GM12864 (cell line): ENCODE results near the gene WDR7.

ENCODE experiments used
- DNase-seq: peaks from one replicate; pipeline ENCODE4 v3.0.0-alpha.2; 2011; ENCODE audit warnings: low read depth
- H3K4me3 ChIP-seq: 2 replicates; pipeline ENCODE4 v1.5.1; 2011; ENCODE audit warnings: mild to moderate bottlenecking, low read depth, low read length, control low read depth
- CTCF ChIP-seq: IDR thresholded peaks from 2 replicates; pipeline ENCODE4 v1.5.1; 2011; ENCODE audit warnings: low read depth, mild to moderate bottlenecking, moderate library complexity, low read length, control low read depth, inconsistent platforms; ENCODE audit errors: missing control alignments

The WDR7 gene

GRCh38 chr18:56672391-56672790, 21.2 kb downstream of the WDR7 start:
- DNase-seq, result no peak
- TF ChIP-seq CTCF, result no peak
- H3K4me3 ChIP-seq, result no peak overlapping the region

GRCh38 chr18:56672981-56673380, 21.8 kb downstream of the WDR7 start:
- TF ChIP-seq CTCF, result no peak
- no peak for DNase-seq
- H3K4me3 ChIP-seq, result no peak overlapping the region

GRCh38 chr18:56676639-56677038, 25.5 kb downstream of the WDR7 start:
- H3K4me3 ChIP-seq, result no peak overlapping the region
- DNase-seq, result no peak
- no peak for TF ChIP-seq CTCF

GRCh38 chr18:56678836-56679565, 27.8 kb downstream of the WDR7 start:
- H3K4me3 ChIP-seq, result no peak overlapping the region
- TF ChIP-seq CTCF, result no peak
- no peak for DNase-seq

GRCh38 chr18:56684277-56684676, 33.1 kb downstream of the WDR7 start:
- no peak for TF ChIP-seq CTCF

GRCh38 chr18:56691530-56691929, 40.4 kb downstream of the WDR7 start:
- no peak for DNase-seq
- no peak for TF ChIP-seq CTCF
- no peak overlapping the region for H3K4me3 ChIP-seq

More at GRCh38 chr18:56684277-56684676, 33.1 kb downstream of the WDR7 start:
- no peak for DNase-seq
- H3K4me3 ChIP-seq, result no peak overlapping the region

GRCh38 chr18:56696966-56697365, 45.8 kb downstream of the WDR7 start:
- no peak for DNase-seq
- H3K4me3 ChIP-seq, result no peak overlapping the region
- no peak for TF ChIP-seq CTCF
